K562 (cell line): Measurements from ENCODE around the gene BEST2. TPM values are rescaled to one million over a fixed set of nuclear protein-coding genes. Genes with fewer than 3 reads are reported as not detected.
A peak's percentile ranks its signal among the peaks of the same experiment; 100 is the strongest.

Source experiments
- CTCF ChIP-seq, 3 experiments: IDR thresholded peaks in 2 of 3; conservative IDR thresholded peaks in 1 of 3; 2 replicates each; pipeline ENCODE4 v1.5.1; 2011 to 2012; ENCODE audit warnings: low read length in 3 of 3, mild to moderate bottlenecking in 3 of 3, control low read depth in 2 of 3, improper control_type of control experiment in 1 of 3, inconsistent platforms in 1 of 3, low read depth in 1 of 3, mixed read lengths in 1 of 3, moderate library complexity in 1 of 3; ENCODE audit not compliant: insufficient read depth in 2 of 3
- CTCFL ChIP-seq: IDR thresholded peaks from 2 replicates; pipeline ENCODE4 v1.6.1; 2011; ENCODE audit warnings: borderline replicate concordance, low read depth, mild to moderate bottlenecking, moderate library complexity, low read length; ENCODE audit not compliant: insufficient read depth, poor library complexity, severe bottlenecking
- DDX20 ChIP-seq: fragments of 450-650 bp; IDR thresholded peaks from 2 replicates; pipeline ENCODE4 v1.6.1; 2016; ENCODE audit warnings: missing genetic modification characterization, low read depth, mild to moderate bottlenecking, missing compliant biosample characterization, moderate library complexity
- FOXA1 ChIP-seq: fragments of 450-650 bp; IDR thresholded peaks from 2 replicates; pipeline ENCODE4 v1.6.1; 2016; ENCODE audit warnings: mild to moderate bottlenecking, borderline replicate concordance
- HDAC1 ChIP-seq, 2 experiments: fragments of 450-650 bp; IDR thresholded peaks; 2 replicates each; pipeline ENCODE4 v1.6.1; 2016 to 2017; ENCODE audit warnings: inconsistent platforms in 1 of 2, mild to moderate bottlenecking in 1 of 2, moderate library complexity in 1 of 2
- IRF1 ChIP-seq: sonication (generic); formaldehyde crosslinking; IDR thresholded peaks from 2 replicates; pipeline ENCODE4 v1.8.0; 2022; ENCODE audit warnings: missing genetic modification reagents, mild to moderate bottlenecking, borderline replicate concordance
- USF2 ChIP-seq: sonication (generic); formaldehyde crosslinking; IDR thresholded peaks from 2 replicates; pipeline ENCODE4 v1.5.0; 2020; ENCODE audit warnings: missing genetic modification reagents
- XRCC3 ChIP-seq: fragments of 450-650 bp; IDR thresholded peaks from 2 replicates; pipeline ENCODE4 v1.6.1; 2017; ENCODE audit warnings: mild to moderate bottlenecking, moderate library complexity
- ZNF146 ChIP-seq: IDR thresholded peaks from one replicate; pipeline ENCODE4 v1.6.1; 2018; ENCODE audit warnings: missing compliant biosample characterization; ENCODE audit not compliant: unreplicated experiment
- polyA plus RNA-seq, 8 experiments: library from polyadenylated mRNA; depleted of rRNA in 4 of 8; stranded (reverse) in 5 of 8; unstranded in 3 of 8; fragments of >200 nt; fragmentation: Nextera tagmentation in 2 of 8; fragmentation: Illumina TruSeq in 1 of 8; extraction: Ambion mirVana in 2 of 8; extraction: Trizol in 1 of 8; gene quantifications; 2 replicates each; pipeline versions ENCODE4 v1.2.1 to v1.2.3, GENCODE V29; 2011 to 2014; ENCODE audit warnings: inconsistent platforms in 1 of 8, missing spikeins in 1 of 8
- total RNA-seq, 7 experiments: library from RNA; depleted of rRNA in 6 of 7; stranded (reverse); fragments of >200 nt in 6 of 7; fragmentation: Illumina TruSeq in 2 of 7; extraction: Trizol in 2 of 7; gene quantifications; 2 replicates each; pipeline versions ENCODE4 v1.2.1 to v1.2.3, GENCODE V29; 2011 to 2021; ENCODE audit warnings: low replicate concordance in 1 of 7
- TF ChIP-seq, protein P1 (sequence below), 2 experiments: fragments of 450-650 bp; formaldehyde crosslinking in 1 of 2; IDR thresholded peaks; 2 replicates each; pipeline versions ENCODE4 v1.4.0 to v1.6.1; 2014 to 2020; ENCODE audit warnings: mild to moderate bottlenecking in 2 of 2, borderline replicate concordance in 1 of 2, low read depth in 1 of 2

BEST2 gene
- total and polyA plus RNA-seq, 9 of the 15 experiments (the other 6 are each of a cell fraction or from before 2014, with no cell fraction given): not detected

DNA sequence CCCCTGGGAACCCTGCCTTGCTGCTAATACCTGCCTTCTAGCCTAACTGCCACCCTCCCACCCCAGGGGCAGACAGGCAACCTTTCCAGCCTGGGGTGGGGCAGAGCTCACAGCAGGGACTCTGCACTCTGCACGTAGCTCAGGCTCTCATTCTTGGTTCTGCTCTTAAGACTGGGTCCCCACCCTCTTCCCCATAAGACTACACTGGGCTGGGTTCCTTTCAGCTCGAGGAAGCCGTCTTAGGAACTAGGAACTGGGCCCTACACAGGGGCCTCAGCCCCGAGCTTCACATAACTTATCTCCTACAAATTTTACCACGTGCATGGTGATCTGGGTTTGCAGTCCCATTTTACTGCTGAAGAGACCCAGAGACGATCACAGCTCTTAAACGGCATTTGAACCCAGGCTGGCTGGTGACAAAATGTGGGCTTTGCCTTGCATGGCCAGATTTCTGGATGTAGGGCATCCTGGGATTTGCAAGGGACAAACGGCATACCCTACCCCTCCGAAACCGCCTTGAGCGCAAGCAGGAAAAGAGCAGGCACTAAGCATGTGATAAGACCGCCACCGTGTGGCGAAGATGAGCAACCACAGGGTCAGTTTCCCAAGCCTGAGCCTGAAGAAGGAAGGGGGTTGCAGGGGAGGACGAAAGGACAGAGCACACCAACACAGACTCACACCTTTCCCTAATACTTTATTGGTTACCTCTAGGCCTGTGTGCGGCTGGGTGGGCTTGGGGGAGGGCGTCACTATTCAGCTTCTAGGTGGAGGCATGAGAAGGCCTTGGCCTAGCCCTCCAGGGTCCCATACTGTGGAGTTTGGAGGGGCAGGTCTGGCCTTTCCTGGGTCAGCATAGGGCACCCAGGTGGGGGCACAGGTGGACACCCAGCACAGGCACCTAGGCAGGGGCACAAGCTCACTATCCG, 44.8 kb downstream of the BEST2 start (continued):
- peak; percentile 43 for TF ChIP-seq CTCFL
- no peak for TF ChIP-seq DDX20 (tag)
- TF ChIP-seq, protein P1, sequence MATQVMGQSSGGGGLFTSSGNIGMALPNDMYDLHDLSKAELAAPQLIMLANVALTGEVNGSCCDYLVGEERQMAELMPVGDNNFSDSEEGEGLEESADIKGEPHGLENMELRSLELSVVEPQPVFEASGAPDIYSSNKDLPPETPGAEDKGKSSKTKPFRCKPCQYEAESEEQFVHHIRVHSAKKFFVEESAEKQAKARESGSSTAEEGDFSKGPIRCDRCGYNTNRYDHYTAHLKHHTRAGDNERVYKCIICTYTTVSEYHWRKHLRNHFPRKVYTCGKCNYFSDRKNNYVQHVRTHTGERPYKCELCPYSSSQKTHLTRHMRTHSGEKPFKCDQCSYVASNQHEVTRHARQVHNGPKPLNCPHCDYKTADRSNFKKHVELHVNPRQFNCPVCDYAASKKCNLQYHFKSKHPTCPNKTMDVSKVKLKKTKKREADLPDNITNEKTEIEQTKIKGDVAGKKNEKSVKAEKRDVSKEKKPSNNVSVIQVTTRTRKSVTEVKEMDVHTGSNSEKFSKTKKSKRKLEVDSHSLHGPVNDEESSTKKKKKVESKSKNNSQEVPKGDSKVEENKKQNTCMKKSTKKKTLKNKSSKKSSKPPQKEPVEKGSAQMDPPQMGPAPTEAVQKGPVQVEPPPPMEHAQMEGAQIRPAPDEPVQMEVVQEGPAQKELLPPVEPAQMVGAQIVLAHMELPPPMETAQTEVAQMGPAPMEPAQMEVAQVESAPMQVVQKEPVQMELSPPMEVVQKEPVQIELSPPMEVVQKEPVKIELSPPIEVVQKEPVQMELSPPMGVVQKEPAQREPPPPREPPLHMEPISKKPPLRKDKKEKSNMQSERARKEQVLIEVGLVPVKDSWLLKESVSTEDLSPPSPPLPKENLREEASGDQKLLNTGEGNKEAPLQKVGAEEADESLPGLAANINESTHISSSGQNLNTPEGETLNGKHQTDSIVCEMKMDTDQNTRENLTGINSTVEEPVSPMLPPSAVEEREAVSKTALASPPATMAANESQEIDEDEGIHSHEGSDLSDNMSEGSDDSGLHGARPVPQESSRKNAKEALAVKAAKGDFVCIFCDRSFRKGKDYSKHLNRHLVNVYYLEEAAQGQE (IDR thresholded peaks at IDR 0.05; ENCODE audit: borderline replicate concordance): peak; percentile 93
- TF ChIP-seq, protein P1 (CRISPR knock-in tag; IDR thresholded peaks at IDR 0.05; ENCODE audit: low read depth): peak; percentile 42; the same call in 1 of the 2 replicates
- TF ChIP-seq XRCC3: no peak
- TF ChIP-seq IRF1: no peak
- no peak for TF ChIP-seq ZNF146 (CRISPR knock-in tag)
- TF ChIP-seq HDAC1 (IDR thresholded peaks at IDR 0.05): peak in 1 of 2 experiments; percentile 65; a peak in 1 of 4 replicates
- TF ChIP-seq USF2 (CRISPR knock-in tag): no peak
- peak; percentile 96 to 98 (median 97) for TF ChIP-seq CTCF (IDR thresholded peaks at IDR 0.05 in 2 of 3, conservative IDR thresholded peaks at IDR 0.05 in 1 of 3; ENCODE audit: insufficient read depth in 2 of 3, low read depth in 1 of 3, low read length in 3 of 3)
- no peak for TF ChIP-seq FOXA1
